KMS-11 (cell line): ENCODE measurements around the gene TTC3.

Experiments used
- H2AFZ ChIP-seq: fragments of 200-600 bp; sonication (generic); 2 replicates; pipeline ENCODE4 v1.6.1; 2016; ENCODE audit warnings: antibody characterized with exemption, mixed run types, low read depth
- H3K27ac ChIP-seq: fragments of 200-600 bp; sonication (generic); 2 replicates; pipeline ENCODE4 v1.6.1; 2016; ENCODE audit warnings: mild to moderate bottlenecking, mixed run types
- H3K27me3 ChIP-seq: fragments of 200-600 bp; sonication (generic); 2 replicates; pipeline ENCODE4 v1.6.1; 2017; ENCODE audit warnings: mild to moderate bottlenecking, low read depth, mixed run types, moderate library complexity; ENCODE audit not compliant: insufficient read depth
- H3K36me3 ChIP-seq: fragments of 200-600 bp; sonication (generic); 2 replicates; pipeline ENCODE4 v1.6.1; 2017; ENCODE audit warnings: mild to moderate bottlenecking, mixed run types; ENCODE audit not compliant: insufficient read depth
- H3K4me1 ChIP-seq: fragments of 200-600 bp; sonication (generic); 2 replicates; pipeline ENCODE4 v1.6.1; 2016; ENCODE audit warnings: mild to moderate bottlenecking, low read depth, mixed run types; ENCODE audit not compliant: poor library complexity, severe bottlenecking
- H3K4me2 ChIP-seq: fragments of 200-600 bp; sonication (generic); 2 replicates; pipeline ENCODE4 v1.7.0; 2016; ENCODE audit warnings: mild to moderate bottlenecking, mixed run types
- H3K4me3 ChIP-seq: fragments of 200-600 bp; sonication (generic); IDR thresholded peaks from 2 replicates; pipeline ENCODE4 v1.6.1; 2017; ENCODE audit warnings: low read depth, low read length, mixed read lengths; ENCODE audit not compliant: insufficient read depth
- H3K79me2 ChIP-seq: fragments of 200-600 bp; sonication (generic); 2 replicates; pipeline ENCODE4 v1.6.1; 2016; ENCODE audit warnings: low read depth, mixed run types; ENCODE audit not compliant: insufficient read depth
- H3K9ac ChIP-seq: fragments of 200-600 bp; sonication (generic); 2 replicates; pipeline ENCODE4 v1.6.1; 2016; ENCODE audit warnings: mild to moderate bottlenecking, mixed run types
- H4K20me1 ChIP-seq: fragments of 200-600 bp; sonication (generic); 2 replicates; pipeline ENCODE4 v1.6.1; 2016; ENCODE audit warnings: mild to moderate bottlenecking, mixed run types; ENCODE audit not compliant: insufficient read depth
- TF ChIP-seq, protein P1 (sequence below): fragments of 200-600 bp; sonication (generic); conservative IDR thresholded peaks from 2 replicates; pipeline ENCODE4 v1.6.1; 2017; ENCODE audit warnings: low read depth, mild to moderate bottlenecking, antibody characterized with exemption, low read length, moderate library complexity, mixed read lengths

The TTC3 gene

GRCh38 chr21:37200641-37201480 is 127.8 kb downstream of the TTC3 start:
- no peaks in the 10 kb centered on the region for H3K27me3 ChIP-seq
- H3K27ac ChIP-seq: no peak overlapping the region
- no peaks in the 10 kb centered on the region for H4K20me1 ChIP-seq
- H3K4me3 ChIP-seq: no peak overlapping the region
- no peak overlapping the region for H2AFZ ChIP-seq
- H3K4me2 ChIP-seq: no peak overlapping the region
- no peaks in the 10 kb centered on the region for H3K4me1 ChIP-seq
- no peak overlapping the region for H3K9ac ChIP-seq
- TF ChIP-seq, protein P1, sequence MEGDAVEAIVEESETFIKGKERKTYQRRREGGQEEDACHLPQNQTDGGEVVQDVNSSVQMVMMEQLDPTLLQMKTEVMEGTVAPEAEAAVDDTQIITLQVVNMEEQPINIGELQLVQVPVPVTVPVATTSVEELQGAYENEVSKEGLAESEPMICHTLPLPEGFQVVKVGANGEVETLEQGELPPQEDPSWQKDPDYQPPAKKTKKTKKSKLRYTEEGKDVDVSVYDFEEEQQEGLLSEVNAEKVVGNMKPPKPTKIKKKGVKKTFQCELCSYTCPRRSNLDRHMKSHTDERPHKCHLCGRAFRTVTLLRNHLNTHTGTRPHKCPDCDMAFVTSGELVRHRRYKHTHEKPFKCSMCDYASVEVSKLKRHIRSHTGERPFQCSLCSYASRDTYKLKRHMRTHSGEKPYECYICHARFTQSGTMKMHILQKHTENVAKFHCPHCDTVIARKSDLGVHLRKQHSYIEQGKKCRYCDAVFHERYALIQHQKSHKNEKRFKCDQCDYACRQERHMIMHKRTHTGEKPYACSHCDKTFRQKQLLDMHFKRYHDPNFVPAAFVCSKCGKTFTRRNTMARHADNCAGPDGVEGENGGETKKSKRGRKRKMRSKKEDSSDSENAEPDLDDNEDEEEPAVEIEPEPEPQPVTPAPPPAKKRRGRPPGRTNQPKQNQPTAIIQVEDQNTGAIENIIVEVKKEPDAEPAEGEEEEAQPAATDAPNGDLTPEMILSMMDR: no peak
- H3K79me2 ChIP-seq: no peaks in the 10 kb centered on the region
- H3K36me3 ChIP-seq: no peaks in the 10 kb centered on the region; the same call in 1 of the 2 replicates

GRCh38 chr21:37202221-37203110 is 129.4 kb downstream of the TTC3 start:
- H3K36me3 ChIP-seq: no peaks in the 10 kb centered on the region; the same call in 1 of the 2 replicates
- H3K9ac ChIP-seq: no peak overlapping the region
- H3K4me3 ChIP-seq: no peak overlapping the region
- no peaks in the 10 kb centered on the region for H4K20me1 ChIP-seq
- H2AFZ ChIP-seq: no peak overlapping the region
- no peaks in the 10 kb centered on the region for H3K79me2 ChIP-seq
- H3K27me3 ChIP-seq: no peaks in the 10 kb centered on the region
- H3K27ac ChIP-seq: no peak overlapping the region
- TF ChIP-seq, protein P1: no peak
- H3K4me1 ChIP-seq: no peaks in the 10 kb centered on the region
- H3K4me2 ChIP-seq: no peak overlapping the region

- Histone ChIP-seq H3K4me3 (no peak overlapping the region), H3K27ac (no peak overlapping the region), H3K4me1 (no peaks in the 10 kb centered on the region), H3K27me3 (no peaks in the 10 kb centered on the region), H3K4me2 (no peak overlapping the region), H2AFZ (no peak overlapping the region), H3K9ac (no peak overlapping the region), H3K36me3 (no peaks in the 10 kb centered on the region; the same call in 1 of the 2 replicates), H4K20me1 (no peaks in the 10 kb centered on the region), H3K79me2 (no peaks in the 10 kb centered on the region)
- TF ChIP-seq, protein P1: no peak
Measured at GRCh38 chr21:37204580-37204979, 131.5 kb downstream of the TTC3 start.

GRCh38 chr21:37206496-37206895 is 133.4 kb downstream of the TTC3 start:
- Histone ChIP-seq H4K20me1 (no peaks in the 10 kb centered on the region), H3K4me1 (no peaks in the 10 kb centered on the region), H3K36me3 (no peaks in the 10 kb centered on the region; the same call in 1 of the 2 replicates), H3K4me3 (no peak overlapping the region), H2AFZ (no peak overlapping the region), H3K4me2 (no peak overlapping the region), H3K27ac (no peak overlapping the region), H3K79me2 (no peaks in the 10 kb centered on the region), H3K9ac (no peak overlapping the region), H3K27me3 (no peaks in the 10 kb centered on the region)
- TF ChIP-seq, protein P1: no peak
